Bronchial epithelial cell (primary cell): ENCODE data around the gene AQP12A. TPM values are rescaled to one million over a fixed set of nuclear protein-coding genes. Genes with fewer than 3 reads are reported as not detected.
"Not testable (repeated sequence)": the region's sequence is repeated elsewhere in the genome, so short reads cannot be mapped to it uniquely, and the experiment has no call there.

Experiments used
- DNase-seq: peaks from one replicate; pipeline ENCODE4 v3.0.0-alpha.2; 2010; ENCODE audit warnings: low read depth
- FAIRE-seq: peaks from 2 replicates; lab custom pipeline; 2011; peaks lifted over from hg19 to GRCh38; lab: Jason Lieb, UNC
- H3K27me3 ChIP-seq: 2 replicates; pipeline ENCODE4 v1.5.1; 2011; ENCODE audit warnings: low read length; ENCODE audit not compliant: control insufficient read depth, insufficient read depth
- H3K36me3 ChIP-seq: 2 replicates; pipeline ENCODE4 v1.5.1; 2011; ENCODE audit warnings: low read length; ENCODE audit not compliant: control insufficient read depth, insufficient read depth
- H3K4me3 ChIP-seq: 2 replicates; pipeline ENCODE4 v1.5.1; 2011; ENCODE audit warnings: mild to moderate bottlenecking, low read depth, low read length, control low read depth
- CTCF ChIP-seq: IDR thresholded peaks from 2 replicates; pipeline ENCODE4 v1.5.1; 2011; ENCODE audit warnings: mild to moderate bottlenecking, moderate library complexity, low read length, control low read depth, inconsistent platforms; ENCODE audit not compliant: insufficient read depth, severe bottlenecking
- total RNA-seq: library from RNA; depleted of rRNA; stranded (reverse); fragments of >200 nt; gene quantifications from 2 replicates; pipeline ENCODE4 v1.2.1, GENCODE V29; 2014

AQP12A gene
- total RNA-seq, 1 donor from 2014 or later: not detected

GRCh38 chr2:240699835-240700234 lies 8.2 kb downstream of the AQP12A start:
- DNase-seq, H3K36me3 ChIP-seq, FAIRE-seq, H3K4me3 ChIP-seq, H3K27me3 ChIP-seq: not testable (repeated sequence)

- FAIRE-seq, H3K36me3 ChIP-seq, DNase-seq, H3K27me3 ChIP-seq, H3K4me3 ChIP-seq: not testable (repeated sequence)
These were observed 8.9 kb downstream of the AQP12A start for GRCh38 chr2:240700616-240701015.

- TF ChIP-seq CTCF: no peak
These were observed 9.5 kb downstream of the AQP12A start for GRCh38 chr2:240701091-240701735.

GRCh38 chr2:240701736-240702639 lies 10.3 kb downstream of the AQP12A start:
- TF ChIP-seq CTCF: no peak
- Histone ChIP-seq H3K36me3 (no peaks in the 10 kb centered on the region), H3K27me3 (peaks cover 3% of the 10 kb centered on the region), H3K4me3 (no peak overlapping the region)
- no peak for DNase-seq
- FAIRE-seq: no peak

More at GRCh38 chr2:240701091-240701735, 9.5 kb downstream of the AQP12A start:
- Histone ChIP-seq H3K36me3 (no peaks in the 10 kb centered on the region), H3K27me3 (peaks cover 1% of the 10 kb centered on the region), H3K4me3 (no peak overlapping the region)
- FAIRE-seq: no peak
- no peak for DNase-seq

- Histone ChIP-seq H3K36me3 (no peaks in the 10 kb centered on the region), H3K4me3 (no peak overlapping the region), H3K27me3 (peaks cover 4% of the 10 kb centered on the region)
- FAIRE-seq (no peak), DNase-seq (no peak)
- TF ChIP-seq CTCF: no peak
These were observed 11.0 kb downstream of the AQP12A start for GRCh38 chr2:240702640-240703011.

- TF ChIP-seq CTCF: no peak
- DNase-seq (no peak), FAIRE-seq (no peak)
- Histone ChIP-seq H3K36me3 (no peaks in the 10 kb centered on the region), H3K27me3 (peaks cover 4% of the 10 kb centered on the region), H3K4me3 (no peak overlapping the region)
These were observed 12.0 kb downstream of the AQP12A start for GRCh38 chr2:240703417-240704341.
